A549 (cell line): ENCODE measurements around the gene TSR1. TPM values are rescaled to one million over a fixed set of nuclear protein-coding genes. Genes with fewer than 3 reads are reported as not detected.

Source experiments
- ATAC-seq, 2 experiments: fragments of 200-7000 bp in 1 of 2; fragments of >200 bp in 1 of 2; cut with Nextera tagmentation in 1 of 2; cut with Tn5 transposase in 1 of 2; 3 replicates each; pipeline versions ENCODE4 v1.8.0 to v1.9.1; 2018 to 2020; ENCODE audit warnings: mild to moderate bottlenecking in 1 of 2, moderate library complexity in 1 of 2
- CTCF ChIA-PET: fragments of 300-600 bp; sonication (Branson Sonifier 250); formaldehyde crosslinking; extraction: SDS; loops from one replicate; lab custom pipeline; 2021; ENCODE audit warnings: antibody characterized with exemption, inconsistent platforms; lab: Yijun Ruan, JAX
- POLR2A ChIA-PET: fragments of 350-600 bp; formaldehyde crosslinking; extraction: SDS; loops from one replicate; lab custom pipeline; 2021; ENCODE audit warnings: antibody characterized with exemption, inconsistent platforms; lab: Yijun Ruan, JAX
- DNase-seq, 2 experiments: peaks; one replicate each; pipeline versions ENCODE4 v3.0.0 to v3.0.0-alpha.2; 2011 to 2016; ENCODE audit warnings: low read depth in 1 of 2, low spot score in 1 of 2
- FAIRE-seq: peaks from 2 replicates; lab custom pipeline; 2011; peaks lifted over from hg19 to GRCh38; lab: Jason Lieb, UNC
- H3K27ac ChIP-seq, 2 experiments: fragments of >200 bp; sonication (Bioruptor Twin); formaldehyde crosslinking; 3 replicates each; pipeline ENCODE4 v1.5.1; 2016 to 2017
- H3K4me1 ChIP-seq: fragments of >200 bp; sonication (Bioruptor Twin); formaldehyde crosslinking; 3 replicates; pipeline ENCODE4 v1.6.1; 2016
- H3K4me2 ChIP-seq: fragments of >200 bp; sonication (Bioruptor Twin); formaldehyde crosslinking; 3 replicates; pipeline ENCODE4 v1.6.1; 2016
- H3K4me3 ChIP-seq: fragments of >200 bp; sonication (Bioruptor Twin); formaldehyde crosslinking; 3 replicates; pipeline ENCODE4 v1.5.1; 2016
- H3K9me3 ChIP-seq: fragments of >200 bp; sonication (Bioruptor Twin); formaldehyde crosslinking; 3 replicates; pipeline ENCODE4 v1.6.1; 2016
- CBX2 ChIP-seq: fragments of 200-600 bp; sonication (generic); IDR thresholded peaks from 2 replicates; pipeline ENCODE4 v1.6.1; 2016; ENCODE audit warnings: low read depth, mild to moderate bottlenecking, borderline replicate concordance
- CBX8 ChIP-seq: fragments of 200-600 bp; sonication (generic); IDR thresholded peaks from 2 replicates; pipeline ENCODE4 v1.6.1; 2016
- CEBPB ChIP-seq, 2 experiments: fragments of >200 bp in 1 of 2; sonication (Bioruptor Twin) in 1 of 2; formaldehyde crosslinking in 1 of 2; IDR thresholded peaks; 2 replicates each; pipeline ENCODE4 v1.6.1; 2012 to 2016
- CHD2 ChIP-seq: fragments of 150-350 bp; IDR thresholded peaks from 2 replicates; pipeline ENCODE4 v1.6.1; 2014; ENCODE audit warnings: low read length; ENCODE audit not compliant: partially characterized antibody
- CHD4 ChIP-seq: fragments of 200-600 bp; sonication (generic); IDR thresholded peaks from 2 replicates; pipeline ENCODE4 v1.6.1; 2016; ENCODE audit warnings: antibody characterized with exemption, mild to moderate bottlenecking, borderline replicate concordance
- EHF ChIP-seq: fragments of 250-450 bp; sonication (Bioruptor Pico); IDR thresholded peaks from 2 replicates; pipeline ENCODE4 v1.5.0; 2020; ENCODE audit warnings: mild to moderate bottlenecking
- EHMT2 ChIP-seq: fragments of 200-600 bp; sonication (generic); IDR thresholded peaks from 2 replicates; pipeline ENCODE4 v1.6.1; 2016; ENCODE audit warnings: antibody characterized with exemption, low read depth, mild to moderate bottlenecking, moderate library complexity
- EP300 ChIP-seq, 2 experiments: fragments of >200 bp; sonication (Bioruptor Twin); formaldehyde crosslinking; IDR thresholded peaks; 2 replicates in 1 of 2; 3 replicates in 1 of 2; pipeline ENCODE4 v1.6.1; 2016 to 2017
- ESRRA ChIP-seq: fragments of 150-350 bp; IDR thresholded peaks from 2 replicates; pipeline ENCODE4 v1.6.1; 2014; ENCODE audit warnings: mild to moderate bottlenecking, low read length, borderline replicate concordance
- FOSB ChIP-seq: fragments of 250-450 bp; sonication (Bioruptor Pico); IDR thresholded peaks from 2 replicates; pipeline ENCODE4 v1.5.0; 2020; ENCODE audit warnings: mild to moderate bottlenecking, moderate library complexity
- FOXS1 ChIP-seq: fragments of 250-450 bp; sonication (Bioruptor Pico); IDR thresholded peaks from 2 replicates; pipeline ENCODE4 v1.5.0; 2020; ENCODE audit warnings: mild to moderate bottlenecking, moderate library complexity
- HOXB13 ChIP-seq: fragments of 250-450 bp; sonication (Bioruptor Pico); IDR thresholded peaks from 2 replicates; pipeline ENCODE4 v1.5.0; 2020; ENCODE audit warnings: low read depth, mild to moderate bottlenecking, moderate library complexity
- HOXB5 ChIP-seq: fragments of 250-450 bp; sonication (Bioruptor Pico); IDR thresholded peaks from 2 replicates; pipeline ENCODE4 v1.5.0; 2020; ENCODE audit warnings: mild to moderate bottlenecking, moderate library complexity
- JUN ChIP-seq, 2 experiments: fragments of >200 bp; sonication (Bioruptor Twin); formaldehyde crosslinking; IDR thresholded peaks; 2 replicates in 1 of 2; 3 replicates in 1 of 2; pipeline ENCODE4 v1.6.1; 2016 to 2017
- JUNB ChIP-seq: fragments of >200 bp; sonication (Bioruptor Twin); formaldehyde crosslinking; IDR thresholded peaks from 2 replicates; pipeline ENCODE4 v1.6.1; 2016
- KDM1A ChIP-seq: fragments of 200-600 bp; sonication (generic); IDR thresholded peaks from 2 replicates; pipeline ENCODE4 v1.6.1; 2016; ENCODE audit warnings: low read depth, mild to moderate bottlenecking
- KDM5A ChIP-seq: fragments of 200-600 bp; sonication (generic); IDR thresholded peaks from 2 replicates; pipeline ENCODE4 v1.6.1; 2016; ENCODE audit warnings: antibody characterized with exemption, mild to moderate bottlenecking
- MYC ChIP-seq: IDR thresholded peaks from 2 replicates; pipeline ENCODE4 v1.6.1; 2012; ENCODE audit warnings: mild to moderate bottlenecking, inconsistent platforms, low read length, improper control_type of control experiment, borderline replicate concordance
- NPAS2 ChIP-seq: fragments of 250-450 bp; sonication (Bioruptor Pico); IDR thresholded peaks from 2 replicates; pipeline ENCODE4 v1.8.0; 2022; ENCODE audit warnings: mild to moderate bottlenecking, moderate library complexity, borderline replicate concordance
- POLR2AphosphoS2 ChIP-seq: conservative IDR thresholded peaks from 2 replicates; pipeline ENCODE4 v1.6.1; 2012; ENCODE audit warnings: low read length, improper control_type of control experiment, inconsistent platforms
- RAD21 ChIP-seq, 2 experiments: fragments of >200 bp in 1 of 2; sonication (Bioruptor Twin) in 1 of 2; formaldehyde crosslinking in 1 of 2; IDR thresholded peaks in 1 of 2; conservative IDR thresholded peaks in 1 of 2; 2 replicates in 1 of 2; 3 replicates in 1 of 2; pipeline ENCODE4 v1.6.1; 2012 to 2018; ENCODE audit warnings: inconsistent platforms in 1 of 2
- RARB ChIP-seq: fragments of 250-450 bp; sonication (Bioruptor Pico); IDR thresholded peaks from 2 replicates; pipeline ENCODE4 v1.8.0; 2021; ENCODE audit warnings: mild to moderate bottlenecking, moderate library complexity
- RFX5 ChIP-seq: fragments of 450-650 bp; IDR thresholded peaks from 2 replicates; pipeline ENCODE4 v1.7.1; 2014; ENCODE audit warnings: antibody characterized with exemption, mild to moderate bottlenecking, moderate library complexity
- RNF2 ChIP-seq: fragments of 200-600 bp; sonication (generic); IDR thresholded peaks from 2 replicates; pipeline ENCODE4 v1.6.1; 2016; ENCODE audit warnings: low read depth, mild to moderate bottlenecking, antibody characterized with exemption, moderate library complexity, borderline replicate concordance
- SMC3 ChIP-seq: fragments of >200 bp; sonication (Bioruptor Twin); formaldehyde crosslinking; IDR thresholded peaks from 3 replicates; pipeline ENCODE4 v1.6.1; 2018; ENCODE audit warnings: inconsistent platforms
- TFCP2L1 ChIP-seq: fragments of 250-450 bp; sonication (Bioruptor Pico); IDR thresholded peaks from 2 replicates; pipeline ENCODE4 v1.5.0; 2021; ENCODE audit warnings: mild to moderate bottlenecking
- ZC3H11A ChIP-seq: fragments of 450-650 bp; IDR thresholded peaks from 2 replicates; pipeline ENCODE4 v1.6.1; 2014; ENCODE audit warnings: antibody characterized with exemption, mild to moderate bottlenecking
- WGBS: methylation state at CpG from one replicate; pipeline ENCODE4 v1.1.6; 2017; ENCODE audit errors: missing lambda C conversion rate; 5-methylcytosine and 5-hydroxymethylcytosine counted together
- polyA plus RNA-seq, 4 experiments: library from polyadenylated mRNA; depleted of rRNA in 3 of 4; stranded (reverse); fragments of >200 nt; fragmentation: RNase III in 1 of 4; extraction: RNeasy Plus Mini Kit Qiagen cat#74134 plus additional on column Dnase treatment in 1 of 4; gene quantifications; 2 replicates in 3 of 4; 3 replicates in 1 of 4; pipeline ENCODE4 v1.2.3, GENCODE V29; 2011 to 2017
- TF ChIP-seq, protein P1 (sequence below): fragments of >200 bp; sonication (Bioruptor Twin); formaldehyde crosslinking; IDR thresholded peaks from 3 replicates; pipeline ENCODE4 v1.5.1; 2016
- TF ChIP-seq, protein P2 (sequence below): IDR thresholded peaks from 2 replicates; pipeline ENCODE4 v1.6.1; 2012
- TF ChIP-seq, protein P3 (sequence below): IDR thresholded peaks from 2 replicates; pipeline ENCODE4 v1.6.1; 2012; ENCODE audit warnings: low read depth, borderline replicate concordance
- TF ChIP-seq, protein P4 (sequence below): fragments of 250-450 bp; sonication (Bioruptor Pico); IDR thresholded peaks from 2 replicates; pipeline ENCODE4 v1.5.0; 2020; ENCODE audit warnings: low read depth, mild to moderate bottlenecking, moderate library complexity

Gene TSR1
- polyA plus RNA-seq, 2 of the 4 experiments (the other 2 are of a cell fraction) = 38.3 to 84.1 TPM

DNA sequence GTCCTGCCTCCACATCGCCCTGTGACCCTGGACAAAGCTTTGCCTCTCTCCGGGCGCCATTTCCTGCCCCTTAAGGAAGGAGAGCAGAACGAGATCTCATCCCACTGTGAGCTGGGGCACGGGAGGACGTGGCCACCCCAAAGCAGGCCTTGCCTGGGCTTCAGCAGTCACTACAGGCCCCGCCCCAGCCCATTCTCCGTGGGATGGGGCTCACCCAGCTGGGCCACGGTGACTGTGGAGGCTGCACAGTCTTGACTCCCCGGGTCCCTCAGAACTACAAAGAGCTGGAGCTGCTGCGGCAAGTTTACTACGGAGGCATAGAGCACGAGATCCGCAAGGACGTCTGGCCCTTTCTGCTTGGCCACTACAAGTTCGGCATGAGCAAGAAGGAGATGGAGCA is 36.4 kb upstream of the TSR1 start:
- Histone ChIP-seq H3K4me1 (no peaks in the 10 kb centered on the region), H3K4me3 (no peak overlapping the region), H3K4me2 (no peak overlapping the region), H3K27ac (no peak overlapping the region), H3K9me3 (no peaks in the 10 kb centered on the region)
- TF ChIP-seq, protein P1, sequence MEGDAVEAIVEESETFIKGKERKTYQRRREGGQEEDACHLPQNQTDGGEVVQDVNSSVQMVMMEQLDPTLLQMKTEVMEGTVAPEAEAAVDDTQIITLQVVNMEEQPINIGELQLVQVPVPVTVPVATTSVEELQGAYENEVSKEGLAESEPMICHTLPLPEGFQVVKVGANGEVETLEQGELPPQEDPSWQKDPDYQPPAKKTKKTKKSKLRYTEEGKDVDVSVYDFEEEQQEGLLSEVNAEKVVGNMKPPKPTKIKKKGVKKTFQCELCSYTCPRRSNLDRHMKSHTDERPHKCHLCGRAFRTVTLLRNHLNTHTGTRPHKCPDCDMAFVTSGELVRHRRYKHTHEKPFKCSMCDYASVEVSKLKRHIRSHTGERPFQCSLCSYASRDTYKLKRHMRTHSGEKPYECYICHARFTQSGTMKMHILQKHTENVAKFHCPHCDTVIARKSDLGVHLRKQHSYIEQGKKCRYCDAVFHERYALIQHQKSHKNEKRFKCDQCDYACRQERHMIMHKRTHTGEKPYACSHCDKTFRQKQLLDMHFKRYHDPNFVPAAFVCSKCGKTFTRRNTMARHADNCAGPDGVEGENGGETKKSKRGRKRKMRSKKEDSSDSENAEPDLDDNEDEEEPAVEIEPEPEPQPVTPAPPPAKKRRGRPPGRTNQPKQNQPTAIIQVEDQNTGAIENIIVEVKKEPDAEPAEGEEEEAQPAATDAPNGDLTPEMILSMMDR = no peak
- TF ChIP-seq HOXB13 (CRISPR knock-in tag) (no peak), EHF (no peak), JUN (IDR thresholded peaks at IDR 0.05) (no peak), RNF2 (no peak), FOXS1 (CRISPR knock-in tag) (no peak), RFX5 (no peak), KDM1A (no peak), ESRRA (no peak), CBX8 (no peak), FOSB (CRISPR knock-in tag) (no peak), NPAS2 (CRISPR knock-in tag) (no peak), JUNB (no peak), HOXB5 (CRISPR knock-in tag) (no peak), EP300 (IDR thresholded peaks at IDR 0.05) (no peak)
- TF ChIP-seq, protein P2, sequence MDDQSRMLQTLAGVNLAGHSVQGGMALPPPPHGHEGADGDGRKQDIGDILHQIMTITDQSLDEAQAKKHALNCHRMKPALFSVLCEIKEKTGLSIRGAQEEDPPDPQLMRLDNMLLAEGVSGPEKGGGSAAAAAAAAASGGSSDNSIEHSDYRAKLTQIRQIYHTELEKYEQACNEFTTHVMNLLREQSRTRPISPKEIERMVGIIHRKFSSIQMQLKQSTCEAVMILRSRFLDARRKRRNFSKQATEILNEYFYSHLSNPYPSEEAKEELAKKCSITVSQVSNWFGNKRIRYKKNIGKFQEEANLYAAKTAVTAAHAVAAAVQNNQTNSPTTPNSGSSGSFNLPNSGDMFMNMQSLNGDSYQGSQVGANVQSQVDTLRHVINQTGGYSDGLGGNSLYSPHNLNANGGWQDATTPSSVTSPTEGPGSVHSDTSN = no peak
- ChIA-PET POLR2A (no interaction called here), CTCF (interaction anchor here (1.8 to 24.9 kb wide), 5 partner anchors 8 to 38 kb away, joined by 6 to 1099 read pairs (median 216); partner anchors contain the start of gene MNT)
- 95% methylated on average over 16 of the region's 16 CpGs for WGBS
- DNase-seq = no peak
- FAIRE-seq = no peak
- no peak for ATAC-seq

DNA sequence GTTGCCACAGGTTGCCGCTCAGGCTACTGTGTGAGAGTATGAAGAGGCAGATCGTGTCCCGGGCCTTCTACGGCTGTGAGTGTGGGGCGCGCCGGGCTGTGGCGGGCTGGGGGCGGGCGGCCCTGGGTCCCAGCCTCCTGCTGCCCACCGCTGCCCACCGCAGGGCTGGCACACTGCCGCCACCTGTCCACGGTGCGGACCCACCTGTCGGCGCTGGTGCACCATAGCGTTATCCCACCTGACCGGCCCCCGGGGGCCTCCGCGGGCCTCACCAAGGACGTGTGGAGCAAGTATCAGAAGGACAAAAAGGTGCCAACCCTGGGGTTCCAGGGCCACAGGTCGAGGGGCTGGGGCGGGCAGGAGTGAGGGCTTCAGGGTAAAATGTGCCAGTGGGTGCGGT is 35.9 kb upstream of the TSR1 start:
- Histone ChIP-seq H3K4me2 (no peak overlapping the region), H3K4me1 (no peaks in the 10 kb centered on the region), H3K4me3 (no peak overlapping the region), H3K27ac (no peak overlapping the region), H3K9me3 (no peaks in the 10 kb centered on the region)
- DNase-seq (no peak), FAIRE-seq (no peak)
- 95% methylated on average over 15 of the region's 26 CpGs for WGBS
- POLR2A ChIA-PET = no interaction called here
- TF ChIP-seq EHMT2 (no peak), KDM1A (no peak), CBX2 (no peak), MYC (no peak), TFCP2L1 (CRISPR knock-in tag) (no peak), POLR2AphosphoS2 (no peak), ESRRA (no peak), SMC3 (no peak), CHD2 (no peak), JUNB (no peak), RARB (CRISPR knock-in tag) (no peak), KDM5A (no peak), CHD4 (no peak), ZC3H11A (no peak), CEBPB (IDR thresholded peaks at IDR 0.05) (no peak), RAD21 (conservative IDR thresholded peaks at IDR 0.05 in 1 of 2, IDR thresholded peaks at IDR 0.05 in 1 of 2) (no peak)
- TF ChIP-seq, protein P3, sequence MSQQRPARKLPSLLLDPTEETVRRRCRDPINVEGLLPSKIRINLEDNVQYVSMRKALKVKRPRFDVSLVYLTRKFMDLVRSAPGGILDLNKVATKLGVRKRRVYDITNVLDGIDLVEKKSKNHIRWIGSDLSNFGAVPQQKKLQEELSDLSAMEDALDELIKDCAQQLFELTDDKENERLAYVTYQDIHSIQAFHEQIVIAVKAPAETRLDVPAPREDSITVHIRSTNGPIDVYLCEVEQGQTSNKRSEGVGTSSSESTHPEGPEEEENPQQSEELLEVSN = no peak
- TF ChIP-seq, protein P4, sequence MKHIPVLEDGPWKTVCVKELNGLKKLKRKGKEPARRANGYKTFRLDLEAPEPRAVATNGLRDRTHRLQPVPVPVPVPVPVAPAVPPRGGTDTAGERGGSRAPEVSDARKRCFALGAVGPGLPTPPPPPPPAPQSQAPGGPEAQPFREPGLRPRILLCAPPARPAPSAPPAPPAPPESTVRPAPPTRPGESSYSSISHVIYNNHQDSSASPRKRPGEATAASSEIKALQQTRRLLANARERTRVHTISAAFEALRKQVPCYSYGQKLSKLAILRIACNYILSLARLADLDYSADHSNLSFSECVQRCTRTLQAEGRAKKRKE (CRISPR knock-in tag) = no peak
- TF ChIP-seq, all 56 proteins: peak for 0
- CTCF ChIA-PET = interaction anchor here (1.8 to 24.9 kb wide), 5 partner anchors 8 to 39 kb away, joined by 6 to 1099 read pairs (median 216); partner anchors contain the start of gene MNT
- no peak for ATAC-seq
